ENCODE data around the gene ATAD3B.

Gene ATAD3B

GRCh38 chr1:1535201-1536018 is 63.8 kb downstream of the ATAD3B start:
- no peak overlapping the region for H3K27ac ChIP-seq (ENCODE audit: low read depth, low read length, poor library complexity, severe bottlenecking)
- no peak for TF ChIP-seq CTCF (IDR thresholded peaks at IDR 0.05; ENCODE audit: low read length)
- TF ChIP-seq EZH2 (IDR thresholded peaks at IDR 0.05; ENCODE audit: borderline replicate concordance, low read length): no peak
- no peaks in the 10 kb centered on the region for H3K9me2 ChIP-seq (ENCODE audit: low read depth, low read length)
- no peak overlapping the region for H3K9ac ChIP-seq (ENCODE audit: low read length)
- no peaks in the 10 kb centered on the region for H3K79me2 ChIP-seq (ENCODE audit: insufficient read depth, low read length)
- H4K20me1 ChIP-seq (ENCODE audit: insufficient read depth, low read length): no peaks in the 10 kb centered on the region
- H3K4me1 ChIP-seq (ENCODE audit: insufficient read depth, low read length, severe bottlenecking): no peaks in the 10 kb centered on the region
- H3F3A ChIP-seq (ENCODE audit: insufficient read depth, low read length): no peaks in the 10 kb centered on the region
- H3K4me3 ChIP-seq (ENCODE audit: low read depth, low read length, poor library complexity, severe bottlenecking): no peak overlapping the region
- H3K9me3 ChIP-seq (ENCODE audit: low read length): no peaks in the 10 kb centered on the region
- H2AFZ ChIP-seq (ENCODE audit: low read length): no peak overlapping the region
- H3K4me2 ChIP-seq (ENCODE audit: low read length): no peak overlapping the region
- H3K36me3 ChIP-seq (ENCODE audit: insufficient read depth, low read length): peaks cover 14% of the 10 kb centered on the region
- H3K27me3 ChIP-seq (ENCODE audit: insufficient read depth, low read length): no peaks in the 10 kb centered on the region; the same call in 1 of the 2 replicates

DNA sequence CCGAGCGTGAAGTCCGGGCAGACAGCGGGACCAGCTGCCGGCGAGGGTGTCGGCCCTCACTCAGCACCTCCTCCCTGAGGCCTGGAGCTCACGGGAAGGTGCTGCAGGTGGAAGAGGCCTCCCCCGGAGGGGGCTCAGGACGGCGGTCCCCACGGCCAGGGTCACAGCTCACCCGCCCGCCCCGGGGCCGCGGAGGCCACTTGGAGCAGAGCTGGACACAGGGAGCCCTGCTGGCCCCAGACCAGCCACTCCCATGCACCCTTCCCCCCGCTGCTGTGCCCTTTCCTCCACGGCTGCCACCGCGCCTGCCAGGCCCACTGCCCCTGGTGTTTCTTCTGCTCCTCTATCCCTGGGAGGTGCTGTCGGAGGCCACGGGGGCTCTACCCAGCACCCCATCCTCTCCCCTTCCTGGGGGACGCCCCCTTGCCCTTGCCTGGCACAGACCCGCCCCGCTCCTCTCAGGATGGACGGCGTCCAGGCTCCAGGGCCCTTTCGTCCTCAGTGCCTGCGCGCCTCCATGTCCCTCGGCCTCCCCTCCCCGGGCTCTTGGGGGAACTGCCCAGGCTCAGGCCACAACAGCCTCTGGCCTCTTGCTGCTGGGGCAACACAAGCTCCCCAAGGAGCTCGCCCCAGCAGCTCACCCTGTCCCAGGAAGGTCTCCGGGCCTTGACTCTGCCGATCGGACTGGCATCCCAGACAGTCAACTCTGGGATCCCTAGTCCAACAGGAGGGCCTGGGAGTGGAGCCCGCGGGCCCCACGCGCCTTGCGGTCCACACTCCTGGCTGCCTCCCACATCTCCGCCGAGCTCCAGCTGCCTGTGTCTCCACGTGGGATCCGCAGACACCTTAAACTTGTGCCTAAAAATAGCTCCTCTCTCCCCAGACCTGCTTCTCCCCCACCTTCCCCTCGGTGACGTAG is 64.7 kb downstream of the ATAD3B start:
- no peak overlapping the region for H3K9ac ChIP-seq (ENCODE audit: low read length)
- no peaks in the 10 kb centered on the region for H3K9me3 ChIP-seq (ENCODE audit: low read length)
- no peak overlapping the region for H3K27ac ChIP-seq (ENCODE audit: low read depth, low read length, poor library complexity, severe bottlenecking)
- no peaks in the 10 kb centered on the region for H3K4me1 ChIP-seq (ENCODE audit: insufficient read depth, low read length, severe bottlenecking)
- no peaks in the 10 kb centered on the region for H4K20me1 ChIP-seq (ENCODE audit: insufficient read depth, low read length)
- no peak overlapping the region for H3K4me2 ChIP-seq (ENCODE audit: low read length)
- no peaks in the 10 kb centered on the region for H3K9me2 ChIP-seq (ENCODE audit: low read depth, low read length)
- TF ChIP-seq CTCF (IDR thresholded peaks at IDR 0.05; ENCODE audit: low read length): no peak
- no peak for TF ChIP-seq EZH2 (IDR thresholded peaks at IDR 0.05; ENCODE audit: borderline replicate concordance, low read length)
- H3K79me2 ChIP-seq (ENCODE audit: insufficient read depth, low read length): no peaks in the 10 kb centered on the region
- no peak overlapping the region for H2AFZ ChIP-seq (ENCODE audit: low read length)
- H3K27me3 ChIP-seq (ENCODE audit: insufficient read depth, low read length): no peaks in the 10 kb centered on the region; the same call in 1 of the 2 replicates
- H3K36me3 ChIP-seq (ENCODE audit: insufficient read depth, low read length): peaks cover 20% of the 10 kb centered on the region
- H3K4me3 ChIP-seq (ENCODE audit: low read depth, low read length, poor library complexity, severe bottlenecking): no peak overlapping the region
- H3F3A ChIP-seq (ENCODE audit: insufficient read depth, low read length): no peaks in the 10 kb centered on the region

DNA sequence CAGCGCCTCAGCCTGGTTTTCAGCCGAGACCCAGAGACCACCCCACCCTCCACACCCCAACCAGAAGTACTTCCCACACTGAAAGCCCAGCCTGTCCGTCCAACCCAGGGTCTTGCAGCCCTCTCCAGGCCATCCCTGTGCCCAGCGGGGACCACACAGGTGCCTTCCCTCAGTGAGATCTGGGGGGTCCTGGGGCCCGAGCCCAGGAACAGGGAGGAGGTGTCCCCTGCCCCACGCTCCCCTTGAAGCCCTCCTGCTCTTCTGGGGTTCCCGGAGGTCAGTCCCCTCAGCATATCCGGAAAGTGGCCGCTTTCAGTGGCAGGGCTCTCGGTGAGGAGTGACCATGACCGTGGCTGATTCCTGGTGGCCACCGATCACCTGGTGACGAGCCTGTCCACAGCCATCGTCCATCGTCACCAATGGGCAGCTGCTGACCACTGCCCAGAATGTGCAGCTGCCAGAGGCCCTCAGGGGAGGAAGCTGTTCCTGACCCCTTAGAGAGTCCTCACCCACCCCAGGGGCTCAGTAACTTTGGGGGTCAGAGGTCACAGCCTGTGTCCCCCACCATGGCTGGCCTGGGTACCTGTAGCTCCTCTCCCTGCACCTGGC is 65.5 kb downstream of the ATAD3B start:
- H3K36me3 ChIP-seq (ENCODE audit: insufficient read depth, low read length): peaks cover 23% of the 10 kb centered on the region
- H3F3A ChIP-seq (ENCODE audit: insufficient read depth, low read length): no peaks in the 10 kb centered on the region
- H3K79me2 ChIP-seq (ENCODE audit: insufficient read depth, low read length): no peaks in the 10 kb centered on the region
- H3K9me3 ChIP-seq (ENCODE audit: low read length): no peaks in the 10 kb centered on the region
- H3K9me2 ChIP-seq (ENCODE audit: low read depth, low read length): no peaks in the 10 kb centered on the region
- H3K27ac ChIP-seq (ENCODE audit: low read depth, low read length, poor library complexity, severe bottlenecking): no peak overlapping the region
- no peak overlapping the region for H3K9ac ChIP-seq (ENCODE audit: low read length)
- H2AFZ ChIP-seq (ENCODE audit: low read length): no peak overlapping the region
- no peaks in the 10 kb centered on the region for H4K20me1 ChIP-seq (ENCODE audit: insufficient read depth, low read length)
- no peaks in the 10 kb centered on the region; the same call in 1 of the 2 replicates for H3K27me3 ChIP-seq (ENCODE audit: insufficient read depth, low read length)
- no peak overlapping the region for H3K4me2 ChIP-seq (ENCODE audit: low read length)
- no peaks in the 10 kb centered on the region for H3K4me1 ChIP-seq (ENCODE audit: insufficient read depth, low read length, severe bottlenecking)
- H3K4me3 ChIP-seq (ENCODE audit: low read depth, low read length, poor library complexity, severe bottlenecking): no peak overlapping the region
- TF ChIP-seq CTCF (IDR thresholded peaks at IDR 0.05; ENCODE audit: low read length) (no peak), EZH2 (IDR thresholded peaks at IDR 0.05; ENCODE audit: borderline replicate concordance, low read length) (no peak)

Measured in OCI-LY1 (cell line).